Endothelial cell of umbilical vein (primary cell): Measurements from ENCODE around the gene NTMT1. TPM values are rescaled to one million over a fixed set of nuclear protein-coding genes. Genes with fewer than 3 reads are reported as not detected.

Experiments used
- BruUV-seq: library from RNA; stranded (reverse); fragments of 400-500 nt; replicated peaks from 2 replicates; lab custom pipeline; 2021; lab: Mats Ljungman, UMichigan
- CTCF ChIA-PET: fragments of 300-600, 350-600 bp; sonication (Branson Sonifier 250); formaldehyde crosslinking; loops from one replicate; lab custom pipeline; 2021; ENCODE audit warnings: antibody characterized with exemption, inconsistent platforms; lab: Charles Lee
- POLR2A ChIA-PET: fragments of 300-600, 350-600 bp; sonication (Branson Sonifier 250); formaldehyde crosslinking; loops from one replicate; lab custom pipeline; 2021; ENCODE audit warnings: antibody characterized with exemption, inconsistent platforms; lab: Charles Lee
- DNase-seq: peaks from one replicate; pipeline ENCODE4 v3.0.0-alpha.2; 2011; ENCODE audit warnings: low read depth, low spot score
- FAIRE-seq: peaks from 2 replicates; lab custom pipeline; 2011; peaks lifted over from hg19 to GRCh38; lab: Jason Lieb, UNC
- H2AFZ ChIP-seq: 2 replicates; pipeline ENCODE4 v1.6.0; 2012; ENCODE audit warnings: low read depth, low read length, control low read depth, inconsistent platforms
- H3K27ac ChIP-seq: 2 replicates; pipeline ENCODE4 v1.5.1; 2011; ENCODE audit warnings: low read depth, mild to moderate bottlenecking, control low read depth, low read length, moderate library complexity; ENCODE audit not compliant: insufficient read depth
- H3K27me3 ChIP-seq, 2 experiments: 2 replicates each; pipeline versions ENCODE4 v1.6.0 to v1.6.1; 2011; ENCODE audit warnings: low read length in 2 of 2, mixed read lengths in 1 of 2; ENCODE audit not compliant: control insufficient read depth in 2 of 2, insufficient read depth in 2 of 2
- H3K36me3 ChIP-seq, 2 experiments: 2 replicates in 1 of 2; 3 replicates in 1 of 2; pipeline ENCODE4 v1.5.1; 2011; ENCODE audit warnings: low read length in 2 of 2, mild to moderate bottlenecking in 1 of 2, moderate library complexity in 1 of 2; ENCODE audit not compliant: control insufficient read depth in 2 of 2, insufficient read depth in 2 of 2; ENCODE audit errors: extremely low read depth in 1 of 2
- H3K4me1 ChIP-seq: 3 replicates; pipeline ENCODE4 v1.5.1; 2011; ENCODE audit warnings: mild to moderate bottlenecking, low read length; ENCODE audit not compliant: control insufficient read depth, insufficient read depth; ENCODE audit errors: extremely low read depth
- H3K4me2 ChIP-seq: 2 replicates; pipeline ENCODE4 v1.6.1; 2011; ENCODE audit warnings: low read length, control low read depth, mixed read lengths; ENCODE audit not compliant: insufficient read depth
- H3K4me3 ChIP-seq, 3 experiments: fragments of 200-600 bp in 1 of 3; sonication (generic), shearing (Covaris generic) in 1 of 3; replicated peaks in 1 of 3; 2 replicates each; pipeline ENCODE4 v1.5.1; 2011 to 2016; ENCODE audit warnings: control low read depth in 3 of 3, low read length in 3 of 3, mild to moderate bottlenecking in 2 of 3, inconsistent platforms in 1 of 3, low read depth in 1 of 3, moderate library complexity in 1 of 3; ENCODE audit not compliant: insufficient read depth in 1 of 3
- H3K79me2 ChIP-seq: 2 replicates; pipeline ENCODE4 v1.6.0; 2012; ENCODE audit warnings: low read length, inconsistent platforms; ENCODE audit not compliant: control insufficient read depth, insufficient read depth
- H3K9ac ChIP-seq: replicated peaks from 2 replicates; pipeline ENCODE3; 2011; ENCODE audit warnings: low read length, control low read depth; ENCODE audit not compliant: insufficient read depth; ENCODE audit errors: extremely low read depth
- H3K9me1 ChIP-seq: replicated peaks from 3 replicates; pipeline ENCODE4 v1.6.0; 2011; ENCODE audit warnings: mild to moderate bottlenecking, low read length; ENCODE audit not compliant: control insufficient read depth, insufficient read depth; ENCODE audit errors: extremely low read depth
- H3K9me3 ChIP-seq: replicated peaks from 2 replicates; pipeline ENCODE4 v1.5.1; 2012; ENCODE audit warnings: low read length, inconsistent platforms; ENCODE audit not compliant: control insufficient read depth, insufficient read depth
- H4K20me1 ChIP-seq: replicated peaks from 2 replicates; pipeline ENCODE3; 2011; ENCODE audit warnings: mild to moderate bottlenecking, low read length; ENCODE audit not compliant: control insufficient read depth, insufficient read depth; ENCODE audit errors: extremely low read depth
- EZH2 ChIP-seq: IDR thresholded peaks from 2 replicates; pipeline ENCODE4 v1.6.1; 2012; ENCODE audit warnings: borderline replicate concordance, low read depth, mild to moderate bottlenecking, moderate library complexity, low read length, inconsistent platforms; ENCODE audit not compliant: severe bottlenecking
- FOS ChIP-seq: IDR thresholded peaks from 2 replicates; pipeline ENCODE4 v1.6.1; 2011; ENCODE audit warnings: mild to moderate bottlenecking, low read length, moderate library complexity, borderline replicate concordance; ENCODE audit not compliant: insufficient read depth
- GATA2 ChIP-seq: IDR thresholded peaks from 2 replicates; pipeline ENCODE4 v1.7.0; 2011; ENCODE audit warnings: low read depth, mild to moderate bottlenecking, moderate library complexity, mixed read lengths, low read length; ENCODE audit not compliant: insufficient read length, insufficient read depth
- JUN ChIP-seq: IDR thresholded peaks from 2 replicates; pipeline ENCODE4 v1.6.1; 2011; ENCODE audit warnings: borderline replicate concordance, low read depth; ENCODE audit not compliant: insufficient read length, insufficient read depth
- MAX ChIP-seq: IDR thresholded peaks from 2 replicates; pipeline ENCODE4 v1.6.1; 2011; ENCODE audit not compliant: insufficient read depth, insufficient read length
- MYC ChIP-seq: IDR thresholded peaks from one replicate; pipeline ENCODE4 v1.6.1; 2011; ENCODE audit warnings: mild to moderate bottlenecking, low read depth, low read length
- POLR2A ChIP-seq: IDR thresholded peaks from 2 replicates; pipeline ENCODE4 v1.6.1; 2012; ENCODE audit warnings: low read depth, mild to moderate bottlenecking, control low read depth, low read length
- POLR2AphosphoS5 ChIP-seq: IDR thresholded peaks from 2 replicates; pipeline ENCODE4 v1.6.1; 2012; ENCODE audit warnings: low read depth, mild to moderate bottlenecking, control low read depth, low read length, moderate library complexity; ENCODE audit not compliant: insufficient read depth
- dilution Hi-C: fragments of 300-500 bp; cut with MboI; formaldehyde crosslinking; loops from one replicate; pipeline ENCODE4 v1.15.0; 2019; ENCODE audit warnings: low sequenced_read_pairs; ENCODE audit not compliant: extremely low pct_ligation_motif_present
- intact Hi-C: fragments of 100-400 bp; cut with micrococcal nuclease; formaldehyde crosslinking; loops from one replicate; pipeline ENCODE4 v1.10.0; 2022
- polyA plus RNA-seq, 4 experiments: library from polyadenylated mRNA; depleted of rRNA in 3 of 4; stranded (reverse) in 3 of 4; unstranded in 1 of 4; fragments of >200 nt; gene quantifications; 2 replicates each; pipeline versions ENCODE4 v1.2.1 to v1.2.3, GENCODE V29; 2011 to 2012; ENCODE audit warnings: missing spikeins in 1 of 4
- total RNA-seq: library from RNA; stranded (reverse); gene quantifications from 2 replicates; pipeline ENCODE4 v1.2.3, GENCODE V29; 2021
- TF ChIP-seq, protein P1 (sequence below), 2 donors: IDR thresholded peaks; 1 replicate in 1 of 2; 2 replicates in 1 of 2; pipeline ENCODE4 v1.5.1; 2011; ENCODE audit warnings: low read length in 2 of 2, mild to moderate bottlenecking in 2 of 2, moderate library complexity in 2 of 2, control low read depth in 1 of 2, inconsistent platforms in 1 of 2, low read depth in 1 of 2; ENCODE audit not compliant: insufficient read depth in 1 of 2; ENCODE audit errors: extremely low read depth in 1 of 2

Gene NTMT1
- total and polyA plus RNA-seq, 2 donors (not counting 3 experiments of a cell fraction or from before 2014, with no cell fraction given): 47.6 to 58.3 TPM

GRCh38 chr9:129655154-129655553, 29.2 kb downstream of the NTMT1 start:
- Histone ChIP-seq H2AFZ (no peak overlapping the region), H3K27ac (no peak overlapping the region), H3K4me3 (no peak overlapping the region), H3K79me2 (no peaks in the 10 kb centered on the region), H3K9me1 (no peaks in the 10 kb centered on the region), H3K9me3 (no peaks in the 10 kb centered on the region), H3K4me2 (no peak overlapping the region), H3K27me3 (no peaks in the 10 kb centered on the region), H3K9ac (no peak overlapping the region), H4K20me1 (no peaks in the 10 kb centered on the region), H3K36me3 (no peaks in the 10 kb centered on the region), H3K4me1 (no peaks in the 10 kb centered on the region)
- FAIRE-seq (no peak), DNase-seq (no peak)
- intact Hi-C loops (no loop called here), dilution Hi-C loops (no loop called here)
- CTCF ChIA-PET: interaction anchor here (1.4 kb wide), 1 partner anchor 128 kb away, joined by 3 read pairs; no protein-coding TSS in a partner anchor
- POLR2A ChIA-PET: no interaction called here
- BruUV-seq: no TSS peak
- TF ChIP-seq POLR2AphosphoS5: no peak

DNA sequence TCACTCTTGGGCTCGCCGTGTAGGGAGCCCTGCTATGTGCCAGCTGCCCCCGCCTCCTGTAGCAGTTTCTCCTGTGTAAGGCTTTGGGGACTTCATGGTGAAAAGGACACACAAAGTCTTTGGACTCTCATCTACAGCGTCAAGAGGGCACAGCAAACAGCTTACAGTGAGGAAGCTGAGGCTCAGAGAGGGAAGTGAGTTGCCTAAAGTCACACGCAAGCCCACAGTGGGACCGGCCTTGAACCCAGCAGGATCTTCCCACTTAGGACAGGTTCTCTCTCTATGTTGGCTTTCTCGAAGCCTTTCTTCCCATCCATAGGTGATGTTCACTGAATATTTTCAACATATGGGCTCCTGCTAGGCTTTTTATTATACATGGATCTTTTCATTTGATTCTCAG, 29.7 kb downstream of the NTMT1 start:
- intact Hi-C loops: no loop called here
- H3K4me2 ChIP-seq: no peak overlapping the region
- DNase-seq (no peak), FAIRE-seq (no peak)
- no peak overlapping the region for H3K9ac ChIP-seq
- ChIA-PET CTCF (interaction anchor here (1.4 kb wide), 2 partner anchors 127 to 135 kb away, joined by 3 to 4 read pairs; no protein-coding TSS in a partner anchor), POLR2A (no interaction called here)
- no peak for TF ChIP-seq MAX
- TF ChIP-seq, protein P1, sequence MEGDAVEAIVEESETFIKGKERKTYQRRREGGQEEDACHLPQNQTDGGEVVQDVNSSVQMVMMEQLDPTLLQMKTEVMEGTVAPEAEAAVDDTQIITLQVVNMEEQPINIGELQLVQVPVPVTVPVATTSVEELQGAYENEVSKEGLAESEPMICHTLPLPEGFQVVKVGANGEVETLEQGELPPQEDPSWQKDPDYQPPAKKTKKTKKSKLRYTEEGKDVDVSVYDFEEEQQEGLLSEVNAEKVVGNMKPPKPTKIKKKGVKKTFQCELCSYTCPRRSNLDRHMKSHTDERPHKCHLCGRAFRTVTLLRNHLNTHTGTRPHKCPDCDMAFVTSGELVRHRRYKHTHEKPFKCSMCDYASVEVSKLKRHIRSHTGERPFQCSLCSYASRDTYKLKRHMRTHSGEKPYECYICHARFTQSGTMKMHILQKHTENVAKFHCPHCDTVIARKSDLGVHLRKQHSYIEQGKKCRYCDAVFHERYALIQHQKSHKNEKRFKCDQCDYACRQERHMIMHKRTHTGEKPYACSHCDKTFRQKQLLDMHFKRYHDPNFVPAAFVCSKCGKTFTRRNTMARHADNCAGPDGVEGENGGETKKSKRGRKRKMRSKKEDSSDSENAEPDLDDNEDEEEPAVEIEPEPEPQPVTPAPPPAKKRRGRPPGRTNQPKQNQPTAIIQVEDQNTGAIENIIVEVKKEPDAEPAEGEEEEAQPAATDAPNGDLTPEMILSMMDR (IDR thresholded peaks at IDR 0.05; ENCODE audit: extremely low read depth in 1 of 2, insufficient read depth in 1 of 2, low read depth in 1 of 2, low read length in 2 of 2): no peak
- no peak for TF ChIP-seq GATA2
- no peak for TF ChIP-seq EZH2
- TF ChIP-seq POLR2AphosphoS5: no peak
- TF ChIP-seq POLR2A: no peak
- TF ChIP-seq MYC: no peak
- TF ChIP-seq FOS: no peak
- TF ChIP-seq JUN: no peak
- H3K27me3 ChIP-seq: no peaks in the 10 kb centered on the region
- H3K36me3 ChIP-seq: no peaks in the 10 kb centered on the region
- no peak overlapping the region for H3K4me3 ChIP-seq
- H3K27ac ChIP-seq: no peak overlapping the region
- dilution Hi-C loops: no loop called here
- BruUV-seq: no TSS peak
- no peak overlapping the region for H2AFZ ChIP-seq
- no peaks in the 10 kb centered on the region for H3K4me1 ChIP-seq
- H3K9me1 ChIP-seq: no peaks in the 10 kb centered on the region
- no peaks in the 10 kb centered on the region for H3K79me2 ChIP-seq
- no peaks in the 10 kb centered on the region for H4K20me1 ChIP-seq
- H3K9me3 ChIP-seq: no peaks in the 10 kb centered on the region
